B cell (primary cell): Measurements from ENCODE around the gene MICALL1. TPM values are rescaled to one million over a fixed set of nuclear protein-coding genes. Genes with fewer than 3 reads are reported as not detected.

ENCODE experiments used
- ATAC-seq: fragments of 200-7000 bp; cut with Tn5 transposase; one replicate; pipeline ENCODE4 v1.10.0; 2021; ENCODE audit warnings: low read depth, mild to moderate bottlenecking, moderate number of reproducible peaks, moderate library complexity
- CTCF ChIA-PET: fragments of 350-600 bp; sonication (Branson Sonifier 250); formaldehyde crosslinking; loops from one replicate; lab custom pipeline; 2021; ENCODE audit warnings: antibody characterized with exemption, inconsistent platforms; lab: Charles Lee
- POLR2A ChIA-PET: fragments of 350-600 bp; sonication (Branson Sonifier 250); formaldehyde crosslinking; loops from one replicate; lab custom pipeline; 2021; ENCODE audit warnings: antibody characterized with exemption; lab: Charles Lee
- DNase-seq: peaks from one replicate; pipeline ENCODE4 v3.0.0; 2013
- H2AFZ ChIP-seq: 2 replicates; pipeline ENCODE4 v1.6.1; 2012; ENCODE audit warnings: mild to moderate bottlenecking, low read depth, low read length; ENCODE audit not compliant: insufficient read depth, poor library complexity, severe bottlenecking
- H3K27ac ChIP-seq, 2 donors: 1 replicate in 1 of 2; 2 replicates in 1 of 2; pipeline ENCODE4 v1.5.1; 2012 to 2013; ENCODE audit warnings: low read length in 2 of 2, mild to moderate bottlenecking in 2 of 2, moderate library complexity in 1 of 2
- H3K27me3 ChIP-seq, 4 experiments: fragments of 200-600 bp in 1 of 4; sonication (generic) in 1 of 4; replicated peaks in 1 of 4; 1 replicate in 2 of 4; 2 replicates in 2 of 4; pipeline versions ENCODE4 v1.6.1 to v1.7.0; 2013 to 2016; ENCODE audit warnings: low read length in 3 of 4, mild to moderate bottlenecking in 2 of 4, mixed read lengths in 1 of 4, moderate library complexity in 1 of 4; ENCODE audit not compliant: insufficient read depth in 4 of 4, control insufficient read depth in 3 of 4; ENCODE audit errors: control extremely low read depth in 1 of 4
- H3K36me3 ChIP-seq, 2 experiments: replicated peaks in 1 of 2; 1 replicate in 1 of 2; 2 replicates in 1 of 2; pipeline versions ENCODE4 v1.6.1 to v1.7.1; 2013; ENCODE audit warnings: low read length in 1 of 2; ENCODE audit not compliant: insufficient read depth in 2 of 2, control insufficient read depth in 1 of 2; ENCODE audit errors: control extremely low read depth in 1 of 2, extremely low read depth in 1 of 2
- H3K4me1 ChIP-seq, 2 donors: fragments of 200-600 bp in 1 of 2; sonication (generic) in 1 of 2; 1 replicate in 1 of 2; 2 replicates in 1 of 2; pipeline versions ENCODE4 v1.5.1 to v1.6.1; 2013 to 2017; ENCODE audit warnings: low read length in 2 of 2; ENCODE audit not compliant: control insufficient read depth in 2 of 2, insufficient read depth in 2 of 2
- H3K4me2 ChIP-seq: replicated peaks from 2 replicates; pipeline ENCODE3; 2012; ENCODE audit warnings: mild to moderate bottlenecking, low read depth, low read length; ENCODE audit not compliant: poor library complexity, severe bottlenecking
- H3K4me3 ChIP-seq, 5 experiments: fragments of 200-600 bp in 1 of 5; sonication (generic) in 1 of 5; 1 replicate in 3 of 5; 2 replicates in 2 of 5; pipeline versions ENCODE4 v1.5.1 to v1.7.0; 2011 to 2016; ENCODE audit warnings: low read length in 4 of 5, mild to moderate bottlenecking in 4 of 5, low read depth in 2 of 5, control low read depth in 1 of 5, moderate library complexity in 1 of 5; ENCODE audit not compliant: insufficient read depth in 1 of 5; ENCODE audit errors: control extremely low read depth in 1 of 5, extremely low read depth in 1 of 5
- H3K79me2 ChIP-seq: fragments of 200-600 bp; sonication (generic); one replicate; pipeline ENCODE4 v1.6.0; 2016; ENCODE audit warnings: low read length; ENCODE audit not compliant: control insufficient read depth, insufficient read depth
- H3K9ac ChIP-seq: fragments of 200-600 bp; sonication (generic); 2 replicates; pipeline ENCODE4 v1.6.1; 2017; ENCODE audit warnings: mild to moderate bottlenecking, low read length, moderate library complexity
- H3K9me3 ChIP-seq, 3 donors: one replicate each; pipeline versions ENCODE4 v1.6.1 to v1.7.1; 2013; ENCODE audit warnings: low read length in 2 of 3; ENCODE audit not compliant: control insufficient read depth in 2 of 3, insufficient read depth in 1 of 3; ENCODE audit errors: control extremely low read depth in 1 of 3
- H4K20me1 ChIP-seq: 2 replicates; pipeline ENCODE4 v1.6.0; 2012; ENCODE audit warnings: mild to moderate bottlenecking, low read length; ENCODE audit not compliant: insufficient read depth, control insufficient read depth, poor library complexity, severe bottlenecking
- H3K27ac Mint-ChIP-seq: one replicate; pipeline ENCODE4 v1.8.0; 2021; ENCODE audit warnings: mixed read lengths
- H3K27me3 Mint-ChIP-seq: one replicate; pipeline ENCODE4 v1.8.0; 2021; ENCODE audit warnings: mixed read lengths
- H3K4me1 Mint-ChIP-seq: one replicate; pipeline ENCODE4 v1.8.0; 2021; ENCODE audit warnings: mixed read lengths
- H3K4me3 Mint-ChIP-seq: one replicate; pipeline ENCODE4 v1.8.0; 2021; ENCODE audit warnings: mixed read lengths
- H3K9me3 Mint-ChIP-seq: one replicate; pipeline ENCODE4 v1.8.0; 2022; ENCODE audit warnings: mixed read lengths; ENCODE audit not compliant: insufficient read depth
- EZH2 ChIP-seq: IDR thresholded peaks from 2 replicates; pipeline ENCODE4 v1.6.1; 2012; ENCODE audit warnings: borderline replicate concordance, low read depth, mild to moderate bottlenecking, moderate library complexity, low read length; ENCODE audit not compliant: insufficient read depth, poor library complexity, severe bottlenecking
- WGBS: methylation state at CpG from one replicate; pipeline ENCODE4 v1.1.5; 2013; ENCODE audit warnings: missing lambda C conversion rate; ENCODE audit not compliant: insufficient coverage; 5-methylcytosine and 5-hydroxymethylcytosine counted together
- intact Hi-C: fragments of 100-400 bp; cut with micrococcal nuclease; formaldehyde crosslinking; loops from one replicate; pipeline ENCODE4 v1.10.0; 2022
- polyA plus RNA-seq: library from polyadenylated mRNA; depleted of rRNA; stranded (reverse); fragments of >200 nt; gene quantifications from 2 replicates; pipeline ENCODE4 v1.2.3, GENCODE V29; 2012
- total RNA-seq, 2 donors: library from RNA; stranded (reverse); fragments of 120-200 nt in 1 of 2; gene quantifications; 1 replicate in 1 of 2; 2 replicates in 1 of 2; pipeline versions ENCODE4 v1.2.3 to v1.2.4, GENCODE V29; 2013 to 2022
- TF ChIP-seq, protein P1 (sequence below): fragments of 200-600 bp; IDR thresholded peaks from one replicate; pipeline ENCODE4 v1.8.0; 2022; ENCODE audit warnings: antibody characterized with exemption, mild to moderate bottlenecking

Gene MICALL1
- total and polyA plus RNA-seq, 2 donors (not counting 1 experiment from before 2014, with no cell fraction given): 21.0 to 34.9 TPM

DNA sequence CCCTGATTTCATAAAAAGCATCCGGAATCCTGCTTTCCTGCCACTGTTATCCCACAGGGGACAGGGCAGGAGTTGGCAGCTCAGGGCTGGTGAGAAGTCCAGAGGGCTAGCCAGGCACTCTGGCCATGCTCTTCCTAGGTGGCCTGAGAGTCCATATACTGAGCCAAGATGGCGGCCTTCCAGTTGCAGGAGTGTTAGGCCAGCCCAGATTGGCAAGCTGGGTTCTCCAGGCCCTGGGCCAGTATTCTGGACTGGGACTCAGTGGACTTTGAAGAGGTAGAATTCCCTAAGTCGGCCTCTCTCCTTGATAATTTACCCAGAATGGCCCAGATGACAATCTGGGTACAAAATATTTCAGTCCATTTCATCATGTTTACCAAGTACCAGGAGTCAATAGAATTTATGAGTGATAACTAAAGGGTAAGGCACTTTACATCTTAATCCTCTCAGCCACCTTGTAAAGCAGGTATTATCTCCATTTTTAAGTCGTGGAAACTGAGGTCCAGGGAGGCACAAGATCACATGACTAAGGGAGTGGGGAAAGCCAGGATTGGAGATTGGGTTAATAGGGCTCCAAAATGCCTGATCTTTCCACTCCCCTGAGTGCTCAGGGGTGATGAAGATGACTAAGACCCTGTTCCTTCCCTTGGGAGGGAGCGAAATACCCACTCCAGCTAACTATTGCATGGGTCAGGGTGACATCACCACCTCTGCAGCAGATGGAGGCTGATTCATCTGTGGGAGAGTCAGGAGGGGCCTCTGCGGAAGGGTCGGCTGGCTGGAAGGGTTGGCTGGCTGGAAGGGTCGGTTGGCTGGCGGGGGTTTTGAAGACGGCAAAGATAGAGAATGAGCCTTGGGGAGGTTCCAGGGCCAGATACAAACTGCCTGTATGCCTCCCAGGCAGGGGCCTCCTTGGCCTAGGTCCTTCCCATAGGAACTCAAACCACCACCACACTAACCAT is 1.2 kb upstream of the MICALL1 start:
- ChIA-PET CTCF (interaction anchor here (0.9 to 2.7 kb wide), 7 partner anchors 8 to 61 kb away, joined by 3 to 28 read pairs (median 6); no protein-coding TSS in a partner anchor), POLR2A (interaction anchor here (0.6 to 0.7 kb wide), 3 partner anchors 11 to 49 kb away, joined by 3 to 9 read pairs (median 3); no protein-coding TSS in a partner anchor)
- WGBS: 100% methylated on average over 6 of the region's 10 CpGs
- DNase-seq: no peak
- Histone ChIP-seq H3K79me2 (peaks cover 3% of the 10 kb centered on the region), H3K4me1 (peaks cover 10 to 16% of the 10 kb centered on the region in 2 donors), H3K4me2 (peak overlapping the region; percentile 94), H3K9me3 (no peaks in the 10 kb centered on the region), H3K27me3 (no peaks in the 10 kb centered on the region), H3K9ac (no peak overlapping the region), H2AFZ (peak overlapping the region; percentile 85), H4K20me1 (peaks cover 7% of the 10 kb centered on the region), H3K4me3 (no peak overlapping the region), H3K36me3 (peaks cover 0 to 5% of the 10 kb centered on the region in 2 experiments), H3K27ac (no peak overlapping the region)
- intact Hi-C loops: no loop called here
- ATAC-seq: no peak
- TF ChIP-seq, protein P1, sequence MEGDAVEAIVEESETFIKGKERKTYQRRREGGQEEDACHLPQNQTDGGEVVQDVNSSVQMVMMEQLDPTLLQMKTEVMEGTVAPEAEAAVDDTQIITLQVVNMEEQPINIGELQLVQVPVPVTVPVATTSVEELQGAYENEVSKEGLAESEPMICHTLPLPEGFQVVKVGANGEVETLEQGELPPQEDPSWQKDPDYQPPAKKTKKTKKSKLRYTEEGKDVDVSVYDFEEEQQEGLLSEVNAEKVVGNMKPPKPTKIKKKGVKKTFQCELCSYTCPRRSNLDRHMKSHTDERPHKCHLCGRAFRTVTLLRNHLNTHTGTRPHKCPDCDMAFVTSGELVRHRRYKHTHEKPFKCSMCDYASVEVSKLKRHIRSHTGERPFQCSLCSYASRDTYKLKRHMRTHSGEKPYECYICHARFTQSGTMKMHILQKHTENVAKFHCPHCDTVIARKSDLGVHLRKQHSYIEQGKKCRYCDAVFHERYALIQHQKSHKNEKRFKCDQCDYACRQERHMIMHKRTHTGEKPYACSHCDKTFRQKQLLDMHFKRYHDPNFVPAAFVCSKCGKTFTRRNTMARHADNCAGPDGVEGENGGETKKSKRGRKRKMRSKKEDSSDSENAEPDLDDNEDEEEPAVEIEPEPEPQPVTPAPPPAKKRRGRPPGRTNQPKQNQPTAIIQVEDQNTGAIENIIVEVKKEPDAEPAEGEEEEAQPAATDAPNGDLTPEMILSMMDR: no peak
- no peak for TF ChIP-seq EZH2
- peak overlapping the region; percentile 80 for H3K4me3 Mint-ChIP-seq
- peaks cover 28% of the 10 kb centered on the region for H3K4me1 Mint-ChIP-seq
- H3K9me3 Mint-ChIP-seq: no peaks in the 10 kb centered on the region
- peak overlapping the region; percentile 68 for H3K27ac Mint-ChIP-seq
- H3K27me3 Mint-ChIP-seq: no peaks in the 10 kb centered on the region
